ENCODE measurements around the gene HDAC9. TPM values are rescaled to one million over a fixed set of nuclear protein-coding genes. Genes with fewer than 3 reads are reported as not detected.

HDAC9 gene
- total RNA-seq, 1 experiment from 2014 or later, result 31.9 TPM

GRCh38 chr7:18647582-18647981 lies 152.0 kb downstream of the HDAC9 start:
- H3K27ac ChIP-seq (ENCODE audit: low read depth, low read length, poor library complexity, severe bottlenecking), result no peak overlapping the region
- peaks cover 11% of the 10 kb centered on the region for H3K36me3 ChIP-seq (ENCODE audit: insufficient read depth, low read length, poor library complexity, severe bottlenecking)
- ChIA-PET CTCF (no interaction called here), POLR2A (ENCODE audit: low non-redundant PET) (no interaction called here)
- no TSS peak for BruUV-seq (replicated peaks)
- H3K4me3 ChIP-seq (ENCODE audit: low read depth, low read length, poor library complexity, severe bottlenecking), result no peak overlapping the region
- no peaks in the 10 kb centered on the region for H3K4me1 ChIP-seq (ENCODE audit: insufficient read depth, low read length, poor library complexity, severe bottlenecking)
- intact Hi-C loops (cut with micrococcal nuclease; ENCODE audit: unreplicated experiment), result no loop called here
- H3K27me3 ChIP-seq (replicated peaks; ENCODE audit: insufficient read depth, low read depth, low read length, poor library complexity), result no peaks in the 10 kb centered on the region
- H3K9me3 ChIP-seq (ENCODE audit: low read depth, low read length, poor library complexity, severe bottlenecking), result no peaks in the 10 kb centered on the region
- DNase-seq (ENCODE audit: low spot score), result no peak
- no peak for TF ChIP-seq EZH2 (IDR thresholded peaks at IDR 0.05; ENCODE audit: borderline replicate concordance, low read depth, low read length, poor library complexity, severe bottlenecking)
- TF ChIP-seq CTCF (conservative IDR thresholded peaks at IDR 0.05; ENCODE audit: low read depth, low read length), result no peak

- intact Hi-C loops (cut with micrococcal nuclease; ENCODE audit: unreplicated experiment), result no loop called here
- no peak overlapping the region for H3K27ac ChIP-seq (ENCODE audit: low read depth, low read length, poor library complexity, severe bottlenecking)
- BruUV-seq (replicated peaks), result no TSS peak
- no peaks in the 10 kb centered on the region for H3K9me3 ChIP-seq (ENCODE audit: low read depth, low read length, poor library complexity, severe bottlenecking)
- DNase-seq (ENCODE audit: low spot score), result no peak
- TF ChIP-seq EZH2 (IDR thresholded peaks at IDR 0.05; ENCODE audit: borderline replicate concordance, low read depth, low read length, poor library complexity, severe bottlenecking), result no peak
- no peak for TF ChIP-seq CTCF (conservative IDR thresholded peaks at IDR 0.05; ENCODE audit: low read depth, low read length)
- CTCF ChIA-PET, result no interaction called here
- H3K36me3 ChIP-seq (ENCODE audit: insufficient read depth, low read length, poor library complexity, severe bottlenecking), result peaks cover 11% of the 10 kb centered on the region
- no peaks in the 10 kb centered on the region for H3K4me1 ChIP-seq (ENCODE audit: insufficient read depth, low read length, poor library complexity, severe bottlenecking)
- POLR2A ChIA-PET (ENCODE audit: low non-redundant PET), result no interaction called here
- H3K4me3 ChIP-seq (ENCODE audit: low read depth, low read length, poor library complexity, severe bottlenecking), result no peak overlapping the region
- H3K27me3 ChIP-seq (replicated peaks; ENCODE audit: insufficient read depth, low read depth, low read length, poor library complexity), result no peaks in the 10 kb centered on the region
These were observed 153.6 kb downstream of the HDAC9 start for GRCh38 chr7:18648849-18649758.

DNA sequence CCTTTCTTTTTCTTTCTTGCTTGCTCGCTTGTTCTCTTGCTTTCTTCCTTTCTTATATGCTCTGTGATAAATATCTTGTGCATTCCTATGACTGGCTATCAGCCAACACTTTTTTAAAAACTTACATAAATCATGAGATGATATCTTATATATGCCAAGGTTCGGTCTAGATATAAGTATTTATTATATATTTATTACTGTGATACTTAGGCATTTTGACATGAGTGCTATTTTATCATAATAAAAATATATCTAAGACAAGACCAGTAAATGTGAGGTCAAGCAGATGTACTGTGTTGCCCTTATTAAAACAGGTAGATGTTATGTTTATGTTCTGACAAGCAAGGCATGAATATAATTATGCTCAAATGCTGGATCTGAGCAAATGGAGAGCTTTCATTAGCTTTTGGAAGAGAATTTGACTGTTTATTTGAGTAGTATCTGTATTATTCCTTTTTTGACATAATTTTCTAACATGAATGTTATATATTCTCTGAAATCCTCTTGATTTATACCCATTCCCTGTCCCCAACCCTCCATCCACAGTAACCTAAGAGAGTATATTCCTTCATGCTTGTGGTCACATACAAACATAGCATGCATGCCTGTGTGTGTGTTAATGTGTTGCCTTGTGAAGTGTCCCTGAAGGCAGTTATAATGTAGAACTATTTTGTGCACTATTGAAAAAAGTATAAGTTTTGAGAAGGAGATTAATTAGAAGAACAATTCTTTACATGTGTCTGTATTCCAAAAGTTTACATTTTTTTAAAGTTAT lies 158.0 kb downstream of the HDAC9 start:
- intact Hi-C loops (cut with micrococcal nuclease; ENCODE audit: unreplicated experiment), result no loop called here
- BruUV-seq (replicated peaks), result no TSS peak
- TF ChIP-seq EZH2 (IDR thresholded peaks at IDR 0.05; ENCODE audit: borderline replicate concordance, low read depth, low read length, poor library complexity, severe bottlenecking) (no peak), CTCF (conservative IDR thresholded peaks at IDR 0.05; ENCODE audit: low read depth, low read length) (no peak)
- Histone ChIP-seq H3K9me3 (ENCODE audit: low read depth, low read length, poor library complexity, severe bottlenecking) (no peaks in the 10 kb centered on the region), H3K27me3 (replicated peaks; ENCODE audit: insufficient read depth, low read depth, low read length, poor library complexity) (no peaks in the 10 kb centered on the region), H3K27ac (ENCODE audit: low read depth, low read length, poor library complexity, severe bottlenecking) (no peak overlapping the region), H3K4me1 (ENCODE audit: insufficient read depth, low read length, poor library complexity, severe bottlenecking) (no peaks in the 10 kb centered on the region), H3K36me3 (ENCODE audit: insufficient read depth, low read length, poor library complexity, severe bottlenecking) (peaks cover 6% of the 10 kb centered on the region), H3K4me3 (ENCODE audit: low read depth, low read length, poor library complexity, severe bottlenecking) (no peak overlapping the region)
- no peak for DNase-seq (ENCODE audit: low spot score)
- ChIA-PET CTCF (no interaction called here), POLR2A (ENCODE audit: low non-redundant PET) (no interaction called here)
